ENCODE results near the gene PDE6A.

DNA sequence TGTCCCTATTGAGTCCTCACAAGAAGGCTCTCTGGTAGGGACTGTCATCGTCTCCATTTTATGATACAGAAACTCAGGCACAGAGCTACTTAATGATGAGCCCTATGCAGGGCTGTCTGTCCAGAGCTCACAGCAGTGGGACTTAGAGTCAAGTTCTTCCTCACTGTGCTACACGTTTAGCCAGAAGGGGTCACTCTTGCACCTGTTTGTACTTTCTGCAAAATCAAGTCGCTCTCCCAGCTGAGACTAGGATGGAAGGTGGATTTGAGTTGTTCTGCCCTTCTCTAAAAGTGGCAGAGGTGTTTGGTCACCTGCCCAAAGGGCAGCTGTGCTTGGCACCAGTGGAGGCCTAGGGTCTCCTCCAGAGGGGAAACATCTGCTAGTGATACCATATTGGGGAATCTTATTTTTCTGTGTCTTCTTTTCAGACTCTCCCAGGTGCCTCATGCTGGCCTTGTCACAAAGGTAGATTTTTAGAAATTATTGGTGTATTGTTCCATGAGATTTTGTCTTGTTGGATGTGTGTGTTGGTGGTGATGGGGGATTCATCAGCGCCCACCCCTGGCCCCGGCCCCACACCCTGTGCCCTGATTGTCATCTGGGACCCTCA lies 110.2 kb downstream of the PDE6A start:
- TF ChIP-seq, protein P1, sequence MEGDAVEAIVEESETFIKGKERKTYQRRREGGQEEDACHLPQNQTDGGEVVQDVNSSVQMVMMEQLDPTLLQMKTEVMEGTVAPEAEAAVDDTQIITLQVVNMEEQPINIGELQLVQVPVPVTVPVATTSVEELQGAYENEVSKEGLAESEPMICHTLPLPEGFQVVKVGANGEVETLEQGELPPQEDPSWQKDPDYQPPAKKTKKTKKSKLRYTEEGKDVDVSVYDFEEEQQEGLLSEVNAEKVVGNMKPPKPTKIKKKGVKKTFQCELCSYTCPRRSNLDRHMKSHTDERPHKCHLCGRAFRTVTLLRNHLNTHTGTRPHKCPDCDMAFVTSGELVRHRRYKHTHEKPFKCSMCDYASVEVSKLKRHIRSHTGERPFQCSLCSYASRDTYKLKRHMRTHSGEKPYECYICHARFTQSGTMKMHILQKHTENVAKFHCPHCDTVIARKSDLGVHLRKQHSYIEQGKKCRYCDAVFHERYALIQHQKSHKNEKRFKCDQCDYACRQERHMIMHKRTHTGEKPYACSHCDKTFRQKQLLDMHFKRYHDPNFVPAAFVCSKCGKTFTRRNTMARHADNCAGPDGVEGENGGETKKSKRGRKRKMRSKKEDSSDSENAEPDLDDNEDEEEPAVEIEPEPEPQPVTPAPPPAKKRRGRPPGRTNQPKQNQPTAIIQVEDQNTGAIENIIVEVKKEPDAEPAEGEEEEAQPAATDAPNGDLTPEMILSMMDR (IDR thresholded peaks at IDR 0.05; ENCODE audit: poor library complexity), result peak; percentile 82
- TF ChIP-seq EZH2 (IDR thresholded peaks at IDR 0.05; ENCODE audit: borderline replicate concordance) (no peak), EZH2phosphoT487 (IDR thresholded peaks at IDR 0.05; ENCODE audit: low read depth, severe bottlenecking, unreplicated experiment) (no peak)

All from hepatocyte (in vitro differentiated cells).